ENCODE data around the gene FUT3.
"Not testable (repeated sequence)": the region's sequence is repeated elsewhere in the genome, so short reads cannot be mapped to it uniquely, and the experiment has no call there.

Gene FUT3

DNA sequence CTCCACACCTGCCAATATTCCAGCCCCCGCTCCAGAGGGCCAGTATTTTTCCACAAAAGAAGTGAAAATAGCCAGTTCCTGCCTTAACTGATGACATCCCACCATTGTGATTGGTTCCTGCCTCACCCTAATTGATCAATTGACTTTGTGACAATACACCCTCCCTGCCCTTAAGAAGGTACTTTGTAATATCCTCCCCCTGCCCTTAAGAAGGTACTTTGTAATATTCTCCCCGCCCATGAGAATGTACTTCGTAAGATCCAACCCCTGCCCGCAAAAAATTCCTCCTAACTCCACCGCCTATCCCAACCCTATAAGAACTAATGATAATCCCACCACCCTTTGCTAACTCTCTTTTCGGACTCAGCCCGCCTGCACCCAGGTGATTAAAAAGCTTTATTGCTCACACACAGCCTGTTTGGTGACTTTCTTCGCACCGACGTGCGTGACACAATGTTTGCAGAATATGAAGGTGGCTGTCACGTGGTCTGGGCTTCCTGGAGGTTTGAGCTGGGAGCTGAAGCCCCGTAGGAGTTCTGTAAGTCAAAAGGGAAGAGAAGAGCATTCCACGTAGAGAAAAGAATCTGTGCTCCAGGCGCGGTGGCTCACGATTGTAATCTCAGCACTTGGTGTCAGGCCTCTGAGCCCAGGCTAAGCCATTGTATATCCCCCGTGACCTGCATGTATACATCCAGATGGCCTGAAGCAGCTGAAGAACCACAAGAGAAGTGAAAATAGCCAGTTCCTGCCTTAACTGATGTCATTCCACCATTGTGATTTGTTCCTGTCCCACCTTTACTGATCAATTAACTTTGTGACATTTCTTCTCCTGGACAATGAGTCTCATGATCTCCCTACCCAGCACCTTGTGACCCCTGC lies 6.2 kb upstream of the FUT3 start:
- TF ChIP-seq, protein P1, sequence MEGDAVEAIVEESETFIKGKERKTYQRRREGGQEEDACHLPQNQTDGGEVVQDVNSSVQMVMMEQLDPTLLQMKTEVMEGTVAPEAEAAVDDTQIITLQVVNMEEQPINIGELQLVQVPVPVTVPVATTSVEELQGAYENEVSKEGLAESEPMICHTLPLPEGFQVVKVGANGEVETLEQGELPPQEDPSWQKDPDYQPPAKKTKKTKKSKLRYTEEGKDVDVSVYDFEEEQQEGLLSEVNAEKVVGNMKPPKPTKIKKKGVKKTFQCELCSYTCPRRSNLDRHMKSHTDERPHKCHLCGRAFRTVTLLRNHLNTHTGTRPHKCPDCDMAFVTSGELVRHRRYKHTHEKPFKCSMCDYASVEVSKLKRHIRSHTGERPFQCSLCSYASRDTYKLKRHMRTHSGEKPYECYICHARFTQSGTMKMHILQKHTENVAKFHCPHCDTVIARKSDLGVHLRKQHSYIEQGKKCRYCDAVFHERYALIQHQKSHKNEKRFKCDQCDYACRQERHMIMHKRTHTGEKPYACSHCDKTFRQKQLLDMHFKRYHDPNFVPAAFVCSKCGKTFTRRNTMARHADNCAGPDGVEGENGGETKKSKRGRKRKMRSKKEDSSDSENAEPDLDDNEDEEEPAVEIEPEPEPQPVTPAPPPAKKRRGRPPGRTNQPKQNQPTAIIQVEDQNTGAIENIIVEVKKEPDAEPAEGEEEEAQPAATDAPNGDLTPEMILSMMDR (IDR thresholded peaks at IDR 0.05; ENCODE audit: extremely low read depth, insufficient read depth, missing control alignments): no peak
- DNase-seq (ENCODE audit: low spot score): no peak
- in situ Hi-C loops (cut with MboI; ENCODE audit: low pct_unique_long_range_greater_than_20kb, low sequenced_read_pairs, unreplicated experiment): no loop called here

DNA sequence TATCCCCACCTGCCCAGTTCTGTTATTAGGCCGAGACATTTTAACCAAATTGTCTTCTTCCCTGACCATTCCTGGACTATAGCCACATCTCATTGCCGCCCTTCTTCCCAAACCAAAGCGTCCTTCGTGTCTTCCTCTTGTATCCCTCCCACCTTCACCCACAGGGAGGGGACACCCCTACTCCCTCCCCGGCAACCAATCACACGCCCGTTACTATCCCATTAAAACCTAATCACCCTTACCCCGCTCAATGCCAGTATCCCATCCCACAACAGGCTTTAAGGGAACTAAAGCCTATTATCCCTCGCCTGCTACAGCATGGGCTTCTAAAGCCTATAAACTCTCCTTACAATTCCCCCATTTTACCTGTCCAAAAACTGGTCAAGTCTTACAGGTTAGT lies 3.9 kb upstream of the FUT3 start:
- DNase-seq (ENCODE audit: low spot score); in situ Hi-C loops (cut with MboI; ENCODE audit: low pct_unique_long_range_greater_than_20kb, low sequenced_read_pairs, unreplicated experiment): not testable (repeated sequence)

GRCh38 chr19:5854121-5854520 lies 2.9 kb upstream of the FUT3 start:
- DNase-seq (ENCODE audit: low spot score); in situ Hi-C loops (cut with MboI; ENCODE audit: low pct_unique_long_range_greater_than_20kb, low sequenced_read_pairs, unreplicated experiment): not testable (repeated sequence)

DNA sequence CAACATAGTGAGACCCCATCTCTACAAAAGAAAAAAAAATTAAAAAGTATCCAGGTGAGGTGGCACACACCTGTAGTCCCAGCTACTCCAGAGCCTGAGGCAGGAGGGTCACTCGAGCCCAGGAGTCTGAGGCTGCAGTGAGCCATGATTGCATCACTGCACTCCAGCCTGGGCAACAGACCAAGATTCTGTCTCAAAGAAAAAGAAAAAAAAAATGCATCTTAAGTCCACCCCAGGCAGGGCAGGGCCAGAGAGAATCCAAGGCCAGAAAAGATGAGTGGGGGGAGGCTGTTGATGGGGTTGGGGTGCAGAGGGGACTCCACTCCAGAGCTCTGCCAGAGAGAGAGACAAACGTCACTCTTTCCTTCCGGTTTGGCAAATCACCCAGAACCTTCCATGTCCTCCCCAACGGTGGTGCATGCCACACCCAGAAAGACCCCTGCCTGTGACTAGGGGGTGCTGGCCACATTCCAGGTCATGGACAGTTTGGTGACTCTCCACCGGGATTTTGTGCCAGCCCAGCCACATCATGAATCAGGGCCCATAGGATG lies 431 bp downstream of the FUT3 start:
- DNase-seq (ENCODE audit: low spot score): no peak
- in situ Hi-C loops (cut with MboI; ENCODE audit: low pct_unique_long_range_greater_than_20kb, low sequenced_read_pairs, unreplicated experiment): no loop called here
- TF ChIP-seq, protein P1 (IDR thresholded peaks at IDR 0.05; ENCODE audit: extremely low read depth, insufficient read depth, missing control alignments): no peak

- no peak for DNase-seq (ENCODE audit: low spot score)
- in situ Hi-C loops (cut with MboI; ENCODE audit: low pct_unique_long_range_greater_than_20kb, low sequenced_read_pairs, unreplicated experiment): no loop called here
- TF ChIP-seq, protein P1 (IDR thresholded peaks at IDR 0.05; ENCODE audit: extremely low read depth, insufficient read depth, missing control alignments): no peak
Measured at GRCh38 chr19:5850189-5850588, 1.1 kb downstream of the FUT3 start.

GRCh38 chr19:5848621-5849020 lies 2.6 kb downstream of the FUT3 start:
- DNase-seq (ENCODE audit: low spot score); in situ Hi-C loops (cut with MboI; ENCODE audit: low pct_unique_long_range_greater_than_20kb, low sequenced_read_pairs, unreplicated experiment): not testable (repeated sequence)

DNA sequence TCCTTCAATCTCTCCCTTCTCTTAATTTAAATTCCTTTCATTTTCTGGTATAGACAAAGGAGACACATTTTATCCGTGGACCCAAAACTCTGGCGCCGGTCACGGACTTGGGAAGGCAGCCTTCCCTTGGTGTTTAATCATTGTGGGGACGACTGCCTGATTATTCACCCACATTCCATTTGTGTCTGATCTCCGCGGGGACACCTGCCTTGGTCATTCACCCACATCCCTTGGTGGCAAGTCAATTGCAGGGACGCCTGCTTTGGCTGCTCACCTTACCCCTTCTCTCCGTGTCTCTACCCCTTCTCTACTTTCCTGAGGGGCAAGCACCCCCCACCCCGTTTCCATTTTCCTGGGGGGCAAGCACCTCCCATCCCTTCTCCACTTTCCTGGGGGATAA lies 3.4 kb downstream of the FUT3 start:
- in situ Hi-C loops (cut with MboI; ENCODE audit: low pct_unique_long_range_greater_than_20kb, low sequenced_read_pairs, unreplicated experiment); DNase-seq (ENCODE audit: low spot score): not testable (repeated sequence)

- DNase-seq (ENCODE audit: low spot score): no peak
- in situ Hi-C loops (cut with MboI; ENCODE audit: low pct_unique_long_range_greater_than_20kb, low sequenced_read_pairs, unreplicated experiment): no loop called here
- TF ChIP-seq, protein P1 (IDR thresholded peaks at IDR 0.05; ENCODE audit: extremely low read depth, insufficient read depth, missing control alignments): no peak
Measured at GRCh38 chr19:5844456-5845433, 6.5 kb downstream of the FUT3 start.
